GM10847 (cell line): ENCODE data around the gene FBXO46.

Experiments used
- POLR2A ChIP-seq: IDR thresholded peaks from 2 replicates; pipeline ENCODE4 v1.6.1; 2011; ENCODE audit not compliant: insufficient read length; ENCODE audit errors: extremely low read depth

Gene FBXO46, protein sequence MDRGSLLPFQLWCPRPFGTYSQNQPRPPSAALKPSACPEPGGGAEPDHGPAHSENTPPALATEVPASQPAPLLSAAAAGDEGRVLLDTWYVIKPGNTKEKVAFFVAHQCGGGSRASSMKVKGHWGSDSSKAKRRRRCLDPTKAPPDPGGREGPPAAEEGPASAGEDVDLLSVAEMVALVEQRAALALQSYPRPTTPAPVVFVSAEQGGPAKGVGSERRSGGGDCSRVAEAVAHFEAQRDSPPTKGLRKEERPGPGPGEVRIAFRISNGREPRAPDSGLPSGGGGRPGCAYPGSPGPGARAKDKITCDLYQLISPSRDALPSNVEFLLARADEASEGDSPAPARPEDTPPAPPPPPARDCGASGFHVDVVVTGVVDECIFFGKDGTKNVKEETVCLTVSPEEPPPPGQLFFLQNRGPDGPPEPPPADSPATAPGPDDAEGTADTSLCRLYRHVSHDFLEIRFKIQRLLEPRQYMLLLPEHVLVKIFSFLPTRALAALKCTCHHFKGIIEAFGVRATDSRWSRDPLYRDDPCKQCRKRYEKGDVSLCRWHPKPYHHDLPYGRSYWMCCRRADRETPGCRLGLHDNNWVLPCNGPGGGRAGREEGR

DNA sequence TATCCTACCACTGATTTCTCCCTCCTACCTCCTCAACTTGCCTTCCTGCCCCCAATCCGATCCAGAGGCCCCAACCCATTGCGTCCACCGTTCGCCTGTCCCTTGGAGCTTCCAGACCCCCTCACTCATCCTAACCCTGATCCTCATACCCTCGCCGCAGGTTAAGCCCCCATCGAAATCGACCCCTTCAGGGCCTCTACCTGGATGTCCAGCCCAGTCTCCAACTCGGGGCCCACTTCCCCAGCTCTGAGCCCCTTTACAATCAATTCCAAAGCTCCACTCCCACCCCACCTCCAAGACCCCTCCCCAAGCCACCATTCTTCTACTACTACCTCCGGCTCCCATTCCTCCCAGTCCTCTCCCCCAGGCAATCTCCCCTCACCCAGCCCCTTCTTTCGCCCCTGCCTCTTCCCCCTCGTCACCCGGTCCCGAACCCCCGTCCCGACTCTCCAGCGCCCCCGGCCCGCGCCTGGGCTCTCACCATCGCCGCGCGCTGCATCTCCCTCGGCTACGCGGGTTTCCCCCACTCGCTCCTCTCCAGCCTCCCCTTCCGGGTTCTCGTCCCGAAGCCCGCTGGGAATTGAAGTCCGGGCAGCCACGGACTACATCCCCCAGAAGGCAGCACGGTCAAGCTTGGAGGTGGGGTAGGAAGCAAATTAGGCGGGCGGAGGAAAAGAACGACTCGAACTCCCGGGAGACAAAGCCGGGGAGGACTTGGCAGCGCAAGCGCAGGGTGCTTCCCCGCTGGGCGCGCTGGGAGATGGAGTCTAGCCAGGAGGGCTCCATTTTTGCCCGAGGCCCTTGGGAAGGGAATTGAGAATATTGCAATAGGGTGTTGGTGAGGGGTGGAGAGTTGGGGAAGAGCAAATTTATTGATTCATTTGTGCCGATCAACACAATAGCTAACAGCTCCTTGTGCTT lies at the start of gene FBXO46:
TSS of gene FBXO46 (minus strand) at position 529 of the 921 bp plus-strand sequence. CDS start 17,401 bp downstream, outside the sequence.
- TF ChIP-seq POLR2A, result peak; percentile 75

DNA sequence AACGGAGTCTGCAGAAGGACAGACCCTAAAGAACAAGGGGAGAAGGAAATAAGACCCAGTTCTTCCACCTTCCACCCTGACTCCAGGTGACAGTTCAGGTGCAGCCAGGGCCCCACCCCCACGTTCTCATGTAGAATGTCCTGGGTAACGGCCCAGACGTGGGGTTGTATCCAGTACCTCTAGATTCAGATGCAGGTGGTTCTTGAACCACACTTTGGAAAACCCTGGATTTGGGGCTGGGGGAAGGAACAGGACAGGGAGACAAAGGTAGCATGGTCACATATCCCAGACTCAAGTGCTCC lies 49.4 kb upstream of the FBXO46 start:
- no peak for TF ChIP-seq POLR2A

DNA sequence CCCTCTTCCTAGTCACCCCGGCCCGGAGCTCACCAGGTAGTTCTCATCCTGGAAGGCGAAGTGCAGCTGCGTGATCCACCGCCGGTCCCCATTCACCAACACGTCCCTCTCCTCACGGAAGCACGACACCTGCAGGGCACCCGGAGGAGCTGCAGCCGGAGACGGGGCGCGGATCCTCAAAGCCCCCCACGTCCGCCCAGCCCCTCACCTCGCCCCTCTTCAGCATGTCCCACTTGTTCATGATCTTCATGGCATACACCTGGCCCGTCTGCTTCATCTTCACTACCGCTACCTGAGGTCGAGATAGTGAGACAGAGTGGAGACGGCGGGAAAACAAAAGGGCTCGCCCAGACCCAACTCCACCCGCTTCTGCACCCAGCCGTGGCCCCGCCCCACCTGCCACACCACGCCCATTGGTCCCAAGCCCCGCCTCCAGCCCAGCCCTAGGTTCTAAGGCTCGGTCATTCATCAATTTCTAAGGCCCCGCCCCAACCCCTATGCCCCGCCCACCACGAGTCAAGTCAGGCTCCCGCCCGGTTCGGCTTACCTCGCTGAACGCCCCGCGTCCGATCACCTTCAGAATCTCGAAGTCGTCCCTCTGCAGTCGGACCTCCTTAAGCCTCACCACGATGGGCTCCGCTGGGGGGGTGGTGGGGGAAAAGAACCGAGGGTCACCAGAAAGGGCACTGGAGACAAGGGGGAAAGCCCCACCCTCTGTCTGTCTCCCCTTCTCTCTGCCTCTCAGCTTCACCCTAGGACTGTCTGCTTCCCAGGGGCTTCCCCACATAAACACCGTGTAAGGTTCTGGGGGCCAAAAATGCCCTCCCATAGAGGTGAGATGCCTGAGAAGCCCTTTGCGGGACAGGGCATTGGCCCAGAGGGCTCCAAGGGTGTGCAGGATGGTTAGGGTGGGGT lies 48.8 kb upstream of the FBXO46 start:
- no peak for TF ChIP-seq POLR2A

DNA sequence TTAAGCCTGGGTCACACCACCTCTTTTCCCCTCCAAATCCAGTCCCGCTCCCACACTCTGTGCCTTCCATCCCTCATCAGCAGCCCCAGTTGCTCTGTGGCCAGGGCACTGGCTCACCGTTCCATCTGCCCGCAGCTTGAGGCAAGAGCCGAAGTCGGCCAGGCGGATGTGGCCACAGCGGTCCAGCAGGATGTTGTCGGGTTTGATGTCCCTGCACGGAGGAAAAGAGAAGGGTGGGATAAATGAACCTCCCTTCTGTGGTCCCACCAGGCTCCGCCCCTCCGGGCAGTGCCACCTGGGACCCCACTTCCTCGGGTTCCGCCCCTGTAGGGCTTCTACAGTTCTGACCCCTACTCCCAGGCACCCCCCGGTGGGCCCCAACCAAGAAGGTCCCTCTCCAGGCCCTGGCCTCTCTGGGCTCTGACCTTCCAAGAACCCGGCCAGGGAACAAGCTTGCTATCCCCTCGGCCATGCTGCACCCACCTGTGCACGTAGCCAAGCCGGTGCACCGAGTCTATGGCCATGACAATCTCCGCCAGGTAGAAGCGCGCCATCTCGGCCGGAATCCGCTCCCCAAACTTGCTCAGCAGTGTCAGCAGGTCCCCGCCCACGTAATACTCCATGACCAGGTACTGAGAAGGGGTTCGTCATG lies 47.4 kb upstream of the FBXO46 start:
- TF ChIP-seq POLR2A, result no peak

DNA sequence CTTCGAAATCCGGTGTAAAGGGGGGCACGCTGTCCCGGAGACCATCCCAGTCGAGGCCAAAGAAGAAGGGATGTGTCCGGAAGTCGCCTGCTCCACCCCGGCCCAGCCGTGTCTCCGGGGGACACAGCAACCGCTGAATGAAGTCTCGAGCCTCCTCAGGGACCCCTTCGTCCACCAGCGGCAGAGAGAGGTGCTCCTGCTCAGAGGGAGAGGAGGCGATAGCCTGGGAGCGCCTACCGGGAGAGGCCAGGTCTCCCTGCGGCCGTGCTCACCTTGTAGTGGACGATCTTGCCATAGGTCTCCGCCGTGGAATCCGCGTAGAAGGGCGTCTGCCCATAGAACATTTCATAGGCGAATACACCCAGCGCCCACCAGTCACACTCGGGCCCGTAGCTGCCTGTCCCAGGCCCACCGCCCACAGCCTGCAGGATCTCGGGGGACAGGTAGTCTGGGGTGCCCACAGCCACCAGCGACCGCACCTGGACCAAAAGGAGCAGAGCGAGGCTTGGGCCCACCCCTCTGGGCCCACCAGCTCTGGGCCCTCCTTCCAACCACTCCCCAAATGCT lies 46.8 kb upstream of the FBXO46 start:
- TF ChIP-seq POLR2A, result no peak

DNA sequence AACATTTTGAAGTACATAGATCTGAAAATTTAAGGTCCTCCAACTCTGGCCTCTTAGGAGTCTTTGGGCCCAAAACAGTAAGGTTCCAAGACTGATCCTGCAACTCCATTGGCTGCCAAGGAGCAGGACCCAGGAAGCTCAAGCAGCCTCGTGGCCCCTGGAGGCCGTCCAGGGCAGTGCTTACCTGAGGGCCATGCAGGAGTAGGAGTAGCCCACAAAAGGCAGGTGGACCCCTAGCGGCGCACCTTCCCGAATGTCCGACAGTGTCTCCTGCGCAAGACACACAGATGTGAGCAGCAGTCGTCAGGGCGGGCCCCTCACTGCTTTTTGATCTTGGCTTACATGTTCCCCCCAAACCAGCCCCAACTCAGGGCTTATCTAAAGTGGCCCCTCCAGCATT lies 44.1 kb upstream of the FBXO46 start:
- no peak for TF ChIP-seq POLR2A

DNA sequence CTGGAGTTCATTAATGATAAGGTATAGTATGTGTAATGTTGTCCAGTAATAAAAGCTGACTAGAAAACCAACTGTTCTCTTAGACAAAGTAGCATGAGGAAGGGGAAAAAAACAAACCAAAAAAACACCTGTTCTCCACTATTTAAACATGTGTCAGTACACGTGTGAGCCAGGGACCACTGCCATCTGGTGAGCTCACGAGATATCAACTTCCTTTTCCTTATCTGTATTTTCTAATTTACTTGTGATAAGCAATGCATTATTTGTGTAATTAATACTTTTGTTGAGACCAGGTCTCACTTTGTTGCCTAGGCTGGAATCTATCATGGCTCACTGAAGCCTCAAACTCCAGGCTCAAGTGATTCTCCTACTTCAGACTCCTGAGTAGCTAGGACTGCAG lies 42.7 kb upstream of the FBXO46 start:
- TF ChIP-seq POLR2A, result no peak

DNA sequence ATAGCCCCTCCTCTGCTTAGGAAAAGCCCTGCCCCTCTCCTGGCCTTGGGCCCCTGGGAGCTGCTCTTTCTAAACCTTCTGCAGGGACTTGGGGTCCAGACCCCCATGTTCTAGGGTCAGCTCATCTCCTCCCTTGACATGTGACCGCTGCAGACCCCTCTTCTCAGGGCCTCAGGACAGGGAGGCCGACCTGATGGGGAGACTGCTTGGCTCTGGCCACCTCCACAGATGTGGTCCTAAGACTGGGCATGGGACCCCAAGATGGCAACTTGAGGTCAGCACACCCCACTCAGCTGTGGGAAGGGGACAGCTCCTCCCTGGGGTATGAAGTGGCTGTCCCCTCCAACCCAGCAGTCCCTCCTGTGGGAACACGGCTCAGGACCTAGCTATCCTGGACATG lies 42.2 kb upstream of the FBXO46 start:
- TF ChIP-seq POLR2A, result no peak

DNA sequence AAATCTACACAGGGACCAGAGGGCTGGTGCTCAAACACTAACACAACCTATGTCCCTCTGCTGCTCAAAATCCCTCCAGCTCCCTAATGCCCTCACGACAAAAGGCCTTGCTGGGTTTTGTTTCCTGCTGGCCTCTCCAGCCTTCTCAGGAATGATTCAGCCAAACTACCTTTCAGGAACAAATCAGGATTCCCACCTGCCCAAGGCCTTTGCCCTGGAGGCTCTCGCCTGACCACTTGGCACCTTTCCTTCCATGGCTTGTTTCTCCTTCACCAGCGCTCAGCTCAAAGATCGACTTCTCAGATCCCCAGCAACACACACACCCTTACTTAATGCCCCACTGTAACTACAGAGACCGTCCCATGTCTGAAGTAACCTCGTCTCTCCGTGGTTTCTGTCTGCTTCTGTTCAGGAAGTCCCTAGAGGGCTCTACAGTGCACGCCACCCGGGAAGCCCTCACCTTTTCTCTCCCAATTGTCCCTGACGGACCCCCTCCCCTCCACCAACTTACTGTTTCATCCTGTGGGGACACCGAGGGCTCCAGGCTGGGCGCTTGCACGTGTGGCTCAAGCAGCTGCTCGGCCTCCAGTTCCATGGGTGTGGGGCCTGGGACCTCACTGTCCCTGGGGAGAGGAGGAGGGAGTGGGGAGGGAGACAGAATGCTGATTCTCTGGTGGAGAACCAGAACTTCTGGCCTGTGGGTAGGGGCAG lies 41.6 kb upstream of the FBXO46 start:
- TF ChIP-seq POLR2A, result no peak

DNA sequence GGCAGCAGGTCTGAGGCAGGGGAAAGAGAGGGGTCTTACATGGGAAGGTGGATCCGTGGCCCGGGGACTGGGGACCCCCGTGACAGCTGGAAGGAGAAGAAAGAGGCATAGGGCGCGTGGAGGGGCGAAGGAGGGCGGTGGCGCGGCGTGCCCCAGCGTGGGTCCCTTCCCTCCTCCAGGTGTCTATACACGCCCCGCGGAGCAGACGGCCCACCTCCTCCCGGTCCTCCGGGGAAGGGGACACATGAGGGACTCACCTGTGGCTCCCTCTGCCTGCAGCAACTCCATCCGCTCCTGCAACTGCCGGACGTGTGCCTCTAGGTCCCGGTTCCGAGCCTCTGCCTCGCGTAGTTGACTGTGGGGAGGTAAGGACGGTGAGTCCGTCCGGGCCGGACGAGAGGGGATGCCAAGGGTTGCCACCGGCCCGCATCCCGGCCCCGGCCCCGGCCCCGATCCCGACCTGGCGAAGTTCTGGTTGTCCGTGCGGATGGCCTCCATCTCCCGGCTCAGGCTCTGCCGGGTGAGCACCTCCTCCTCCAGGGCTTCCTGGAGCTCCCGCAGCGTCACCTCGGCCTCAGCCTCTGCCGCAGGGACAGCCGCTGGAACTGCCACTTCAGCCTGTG lies 40.7 kb upstream of the FBXO46 start:
- no peak for TF ChIP-seq POLR2A

DNA sequence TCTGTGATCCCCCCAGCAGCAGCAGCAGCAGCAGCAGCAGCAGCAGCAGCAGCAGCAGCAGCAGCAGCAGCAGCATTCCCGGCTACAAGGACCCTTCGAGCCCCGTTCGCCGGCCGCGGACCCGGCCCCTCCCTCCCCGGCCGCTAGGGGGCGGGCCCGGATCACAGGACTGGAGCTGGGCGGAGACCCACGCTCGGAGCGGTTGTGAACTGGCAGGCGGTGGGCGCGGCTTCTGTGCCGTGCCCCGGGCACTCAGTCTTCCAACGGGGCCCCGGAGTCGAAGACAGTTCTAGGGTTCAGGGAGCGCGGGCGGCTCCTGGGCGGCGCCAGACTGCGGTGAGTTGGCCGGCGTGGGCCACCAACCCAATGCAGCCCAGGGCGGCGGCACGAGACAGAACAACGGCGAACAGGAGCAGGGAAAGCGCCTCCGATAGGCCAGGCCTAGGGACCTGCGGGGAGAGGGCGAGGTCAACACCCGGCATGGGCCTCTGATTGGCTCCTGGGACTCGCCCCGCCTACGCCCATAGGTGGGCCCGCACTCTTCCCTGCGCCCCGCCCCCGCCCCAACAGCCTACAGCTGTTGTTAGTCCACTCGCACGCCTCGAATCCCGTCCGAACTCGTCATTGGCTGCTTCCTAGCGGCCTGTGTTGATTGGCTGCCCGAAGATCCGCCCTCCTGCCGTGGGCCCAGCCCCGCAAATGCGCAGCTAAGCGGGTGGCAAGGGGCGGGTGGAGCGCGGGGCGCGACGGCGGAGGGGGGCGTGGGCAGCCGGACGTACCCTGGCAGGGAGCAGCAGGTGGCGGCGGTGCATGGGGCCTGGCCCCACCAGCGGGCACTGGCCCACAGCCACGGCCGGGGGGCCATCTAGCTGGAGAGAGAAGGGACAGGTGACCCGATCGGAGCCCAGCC lies 39.8 kb upstream of the FBXO46 start:
- no peak for TF ChIP-seq POLR2A

DNA sequence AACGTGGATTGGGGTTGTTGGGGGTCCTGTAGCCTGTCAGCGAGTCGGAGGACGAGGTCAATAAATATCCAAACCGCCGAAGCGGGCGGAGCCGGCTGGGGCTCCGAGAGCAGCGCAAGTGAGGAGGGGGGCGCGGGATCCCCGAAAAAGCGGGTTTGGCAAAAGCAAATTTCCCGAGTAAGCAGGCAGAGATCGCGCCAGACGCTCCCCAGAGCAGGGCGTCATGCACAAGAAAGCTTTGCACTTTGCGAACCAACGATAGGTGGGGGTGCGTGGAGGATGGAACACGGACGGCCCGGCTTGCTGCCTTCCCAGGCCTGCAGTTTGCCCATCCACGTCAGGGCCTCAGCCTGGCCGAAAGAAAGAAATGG lies 39.1 kb upstream of the FBXO46 start:
- no peak for TF ChIP-seq POLR2A
